H1 (cell line): ENCODE measurements around the gene ORMDL2. TPM values are rescaled to one million over a fixed set of nuclear protein-coding genes. Genes with fewer than 3 reads are reported as not detected.

ENCODE experiments used
- CTCF ChIA-PET: fragments of 300-600 bp; sonication (Branson Sonifier 250); formaldehyde crosslinking; loops from one replicate; lab custom pipeline; 2021; ENCODE audit not compliant: partially characterized antibody; lab: Charles Lee
- POLR2A ChIA-PET: fragments of 300-600 bp; sonication (Branson Sonifier 250); formaldehyde crosslinking; loops from one replicate; lab custom pipeline; 2021; ENCODE audit warnings: inconsistent platforms; ENCODE audit not compliant: partially characterized antibody; lab: Charles Lee
- DNase-seq, 2 experiments: peaks; one replicate each; pipeline versions ENCODE4 v3.0.0 to v3.0.0-alpha.2; 2010 to 2022; ENCODE audit warnings: low spot score in 2 of 2, low read depth in 1 of 2, mixed read lengths in 1 of 2
- FAIRE-seq: peaks from 2 replicates; lab custom pipeline; 2011; peaks lifted over from hg19 to GRCh38; lab: Jason Lieb, UNC
- H2AFZ ChIP-seq: 2 replicates; pipeline ENCODE4 v1.8.1; 2012; ENCODE audit warnings: low read length, inconsistent platforms
- H2AK5ac ChIP-seq: 2 replicates; pipeline ENCODE4 v1.6.1; 2013; ENCODE audit warnings: low read depth, low read length
- H2BK120ac ChIP-seq: replicated peaks from 2 replicates; pipeline ENCODE3; 2013; ENCODE audit warnings: low read depth, low read length, inconsistent platforms
- H2BK12ac ChIP-seq: 2 replicates; pipeline ENCODE4 v1.6.1; 2013; ENCODE audit warnings: low read depth, low read length
- H2BK15ac ChIP-seq: 2 replicates; pipeline ENCODE4 v1.6.1; 2013; ENCODE audit warnings: low read length
- H2BK20ac ChIP-seq: 2 replicates; pipeline ENCODE4 v1.6.1; 2013; ENCODE audit warnings: low read length
- H2BK5ac ChIP-seq: 2 replicates; pipeline ENCODE4 v1.6.1; 2013; ENCODE audit warnings: low read depth, low read length
- H3K14ac ChIP-seq: 2 replicates; pipeline ENCODE4 v1.6.1; 2013; ENCODE audit warnings: inconsistent platforms; ENCODE audit not compliant: insufficient read length
- H3K18ac ChIP-seq: 2 replicates; pipeline ENCODE4 v1.6.1; 2013; ENCODE audit warnings: low read length; ENCODE audit errors: extremely low read depth
- H3K23ac ChIP-seq: 2 replicates; pipeline ENCODE4 v1.6.1; 2013; ENCODE audit warnings: inconsistent platforms; ENCODE audit not compliant: insufficient read length
- H3K23me2 ChIP-seq: 2 replicates; pipeline ENCODE4 v1.6.1; 2013; ENCODE audit warnings: low read depth, low read length
- H3K27ac ChIP-seq: 2 replicates; pipeline ENCODE4 v1.6.1; 2011; ENCODE audit warnings: low read depth, low read length, inconsistent platforms
- H3K27me3 ChIP-seq, 4 experiments: replicated peaks in 1 of 4; 1 replicate in 1 of 4; 2 replicates in 3 of 4; pipeline versions ENCODE4 v1.6.1 to v1.8.1; 2011 to 2013; ENCODE audit warnings: low read length in 3 of 4, mild to moderate bottlenecking in 3 of 4, inconsistent platforms in 2 of 4, mixed read lengths in 2 of 4, moderate library complexity in 1 of 4; ENCODE audit not compliant: control insufficient read depth in 3 of 4, insufficient read depth in 3 of 4; ENCODE audit errors: extremely low read depth in 1 of 4
- H3K36me3 ChIP-seq, 4 experiments: 2 replicates each; pipeline versions ENCODE4 v1.6.1 to v1.8.1; 2011 to 2013; ENCODE audit warnings: mild to moderate bottlenecking in 4 of 4, low read length in 3 of 4, moderate library complexity in 2 of 4, control low read depth in 1 of 4, inconsistent platforms in 1 of 4; ENCODE audit not compliant: insufficient read depth in 4 of 4, control insufficient read depth in 2 of 4
- H3K4ac ChIP-seq: replicated peaks from 2 replicates; pipeline ENCODE3; 2013; ENCODE audit warnings: low read length, low read depth, mixed read lengths, inconsistent platforms; ENCODE audit not compliant: insufficient read length
- H3K4me1 ChIP-seq, 4 experiments: replicated peaks in 1 of 4; 1 replicate in 1 of 4; 2 replicates in 3 of 4; pipeline versions ENCODE4 v1.6.1 to v1.8.1; 2011 to 2013; ENCODE audit warnings: low read length in 3 of 4, inconsistent platforms in 2 of 4, mixed read lengths in 1 of 4; ENCODE audit not compliant: insufficient read depth in 4 of 4, control insufficient read depth in 3 of 4
- H3K4me2 ChIP-seq, 2 experiments: 2 replicates each; pipeline versions ENCODE4 v1.6.1 to v1.8.1; 2011 to 2013; ENCODE audit warnings: low read depth in 2 of 2, low read length in 2 of 2, control low read depth in 1 of 2, inconsistent platforms in 1 of 2, mild to moderate bottlenecking in 1 of 2; ENCODE audit not compliant: insufficient read depth in 1 of 2
- H3K4me3 ChIP-seq, 4 experiments: fragments of 200-600, 300-600 bp in 1 of 4; sonication (generic), shearing (Covaris generic), sonication (Bioruptor Twin) in 1 of 4; 2 replicates each; pipeline versions ENCODE4 v1.5.1 to v1.8.1; 2011 to 2016; ENCODE audit warnings: low read length in 4 of 4, low read depth in 3 of 4, control low read depth in 2 of 4, inconsistent platforms in 2 of 4, mild to moderate bottlenecking in 2 of 4, mixed read lengths in 1 of 4, moderate library complexity in 1 of 4; ENCODE audit not compliant: insufficient read depth in 2 of 4; ENCODE audit errors: extremely low read depth in 1 of 4
- H3K56ac ChIP-seq: replicated peaks from 2 replicates; pipeline ENCODE3; 2013; ENCODE audit warnings: low read depth, mild to moderate bottlenecking, mixed read lengths, low read length, inconsistent platforms; ENCODE audit not compliant: insufficient read length
- H3K79me1 ChIP-seq: 2 replicates; pipeline ENCODE4 v1.6.1; 2013; ENCODE audit warnings: low read depth, low read length, control low read depth
- H3K79me2 ChIP-seq, 2 experiments: 2 replicates each; pipeline versions ENCODE4 v1.6.1 to v1.8.1; 2012 to 2013; ENCODE audit warnings: low read length in 2 of 2, mild to moderate bottlenecking in 2 of 2, inconsistent platforms in 1 of 2; ENCODE audit not compliant: insufficient read depth in 2 of 2, control insufficient read depth in 1 of 2
- H3K9ac ChIP-seq, 4 experiments: replicated peaks in 1 of 4; 1 replicate in 1 of 4; 2 replicates in 3 of 4; pipeline versions ENCODE4 v1.6.1 to v1.8.1; 2011 to 2013; ENCODE audit warnings: low read depth in 3 of 4, low read length in 3 of 4, control low read depth in 2 of 4, mild to moderate bottlenecking in 2 of 4, moderate library complexity in 2 of 4, inconsistent platforms in 1 of 4; ENCODE audit errors: extremely low read depth in 1 of 4
- H3K9me3 ChIP-seq, 2 experiments: 2 replicates each; pipeline versions ENCODE4 v1.6.1 to v1.8.1; 2012 to 2013; ENCODE audit warnings: mild to moderate bottlenecking in 2 of 2, moderate library complexity in 2 of 2, control low read depth in 1 of 2, inconsistent platforms in 1 of 2, low read depth in 1 of 2, low read length in 1 of 2, mixed read lengths in 1 of 2; ENCODE audit not compliant: insufficient read depth in 2 of 2
- H4K20me1 ChIP-seq, 2 experiments: replicated peaks in 1 of 2; 2 replicates each; pipeline versions ENCODE3 to v1.8.1; 2011 to 2013; ENCODE audit warnings: inconsistent platforms in 2 of 2, low read length in 2 of 2, mild to moderate bottlenecking in 1 of 2; ENCODE audit not compliant: insufficient read depth in 2 of 2, control insufficient read depth in 1 of 2
- H4K5ac ChIP-seq: 2 replicates; pipeline ENCODE4 v1.6.1; 2013; ENCODE audit warnings: low read length, low read depth, mixed read lengths, inconsistent platforms; ENCODE audit not compliant: insufficient read length
- H4K8ac ChIP-seq: 2 replicates; pipeline ENCODE4 v1.8.0; 2013; ENCODE audit warnings: mild to moderate bottlenecking, moderate library complexity, low read length, inconsistent platforms; ENCODE audit not compliant: insufficient read depth; ENCODE audit errors: extremely low read depth
- H4K91ac ChIP-seq: replicated peaks from 2 replicates; pipeline ENCODE3; 2013; ENCODE audit warnings: low read length, mixed read lengths, inconsistent platforms; ENCODE audit not compliant: insufficient read length
- CBX8 ChIP-seq: fragments of 300-800, 300-1000 bp; sonication (generic); IDR thresholded peaks from 2 replicates; pipeline ENCODE4 v1.7.1; 2016; ENCODE audit warnings: low read depth, low read length, borderline replicate concordance
- PHF8 ChIP-seq: fragments of 200-600 bp; sonication (generic); conservative IDR thresholded peaks from 2 replicates; pipeline ENCODE4 v1.7.1; 2012; ENCODE audit warnings: low read depth, mild to moderate bottlenecking, inconsistent platforms, low read length, moderate library complexity
- whole genome bisulfite sequencing, 2 experiments: shearing (Covaris generic) in 1 of 2; methylation state at CpG; one replicate each; pipeline versions ENCODE4 v1.1.6 to v1.1.7; 2013 to 2015; ENCODE audit warnings: low lambda C conversion rate in 2 of 2, mixed read lengths in 2 of 2, inconsistent platforms in 1 of 2, low coverage in 1 of 2, missing lambda C conversion rate in 1 of 2; ENCODE audit not compliant: insufficient replicate concordance in 2 of 2, insufficient coverage in 1 of 2, insufficient read length in 1 of 2; ENCODE audit errors: extremely low coverage in 1 of 2, missing lambda C conversion rate in 1 of 2; 5-methylcytosine and 5-hydroxymethylcytosine counted together
- polyA plus RNA-seq, 7 experiments: library from polyadenylated mRNA; depleted of rRNA in 3 of 7; stranded (reverse) in 5 of 7; unstranded in 2 of 7; fragments of >200 nt in 5 of 7; fragments of 200-250 nt in 2 of 7; gene quantifications; 1 replicate in 5 of 7; 2 replicates in 1 of 7; 4 replicates in 1 of 7; pipeline versions ENCODE4 v1.2.1 to v1.2.3, GENCODE V29; 2011 to 2013; ENCODE audit warnings: missing spikeins in 2 of 7, mixed read lengths in 2 of 7
- total RNA-seq: library from RNA; stranded (reverse); fragmentation: NEBNext Ultra II Directional; extraction: Animal tissue kit (Norgen Biotek cat#: 25700); gene quantifications from 2 replicates; pipeline ENCODE4 v1.2.1, GENCODE V29; 2021

The ORMDL2 gene
- total and polyA plus RNA-seq, 2 of the 8 experiments (the other 6 are each of a cell fraction or from before 2014, with no cell fraction given): 39.0 to 65.6 TPM

DNA sequence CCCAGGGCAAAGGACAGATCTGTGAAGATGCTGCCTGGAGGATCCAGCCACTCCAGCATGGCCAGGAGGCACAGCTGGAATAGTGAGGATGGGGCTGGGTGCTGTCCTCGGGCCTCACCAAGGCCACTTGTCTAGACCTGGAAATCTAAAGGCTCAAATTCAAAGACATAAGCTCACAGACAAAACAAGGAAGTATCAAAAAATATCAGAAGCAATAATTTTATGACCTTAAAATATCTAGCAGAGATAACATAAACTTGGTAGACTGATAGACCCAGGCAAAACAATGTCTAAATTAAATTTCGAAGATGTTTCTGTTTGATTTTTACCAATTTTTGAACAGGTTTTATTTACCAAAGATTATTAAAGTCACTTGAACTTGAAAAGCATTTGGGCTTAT lies 47.5 kb downstream of the ORMDL2 start:
- ChIA-PET POLR2A (no interaction called here), CTCF (interaction anchor here (0.7 kb wide), 1 partner anchor 780 kb away, joined by 3 read pairs; the partner anchor contains the start of gene ATP5F1B)
- Histone ChIP-seq H3K18ac (no peak overlapping the region), H3K27ac (no peak overlapping the region), H2BK120ac (no peak overlapping the region), H4K8ac (no peak overlapping the region), H2AFZ (no peak overlapping the region), H3K79me1 (no peaks in the 10 kb centered on the region), H3K27me3 (no peaks in the 10 kb centered on the region), H3K56ac (no peak overlapping the region), H3K9me3 (0 out of 4 replicates have a peak, but pooled peaks cover 3 to 4% of the 10 kb centered on the region in 2 experiments), H3K4me2 (no peak overlapping the region), H4K91ac (no peak overlapping the region), H3K4me1 (no peaks in the 10 kb centered on the region), H2BK15ac (no peak overlapping the region), H3K36me3 (no peaks in the 10 kb centered on the region), H3K9ac (no peak overlapping the region), H2BK5ac (no peak overlapping the region), H3K4ac (no peak overlapping the region), H4K5ac (no peak overlapping the region), H2AK5ac (no peak overlapping the region), H2BK12ac (no peak overlapping the region), H3K4me3 (no peak overlapping the region), H4K20me1 (no peaks in the 10 kb centered on the region), H3K79me2 (no peaks in the 10 kb centered on the region), H3K14ac (no peak overlapping the region), H2BK20ac (no peak overlapping the region), H3K23ac (no peak overlapping the region), H3K23me2 (no peaks in the 10 kb centered on the region)
- DNase-seq (no peak), FAIRE-seq (no peak)
- no peak for TF ChIP-seq PHF8
- TF ChIP-seq CBX8: no peak
- WGBS, 2 experiments: 91% methylated on average over 2 of the region's 2 CpGs; no CpG with 5 or more reads in 1 of the 2 experiments
